ENCODE data around the gene TSNAXIP1.

TSNAXIP1 gene, protein sequence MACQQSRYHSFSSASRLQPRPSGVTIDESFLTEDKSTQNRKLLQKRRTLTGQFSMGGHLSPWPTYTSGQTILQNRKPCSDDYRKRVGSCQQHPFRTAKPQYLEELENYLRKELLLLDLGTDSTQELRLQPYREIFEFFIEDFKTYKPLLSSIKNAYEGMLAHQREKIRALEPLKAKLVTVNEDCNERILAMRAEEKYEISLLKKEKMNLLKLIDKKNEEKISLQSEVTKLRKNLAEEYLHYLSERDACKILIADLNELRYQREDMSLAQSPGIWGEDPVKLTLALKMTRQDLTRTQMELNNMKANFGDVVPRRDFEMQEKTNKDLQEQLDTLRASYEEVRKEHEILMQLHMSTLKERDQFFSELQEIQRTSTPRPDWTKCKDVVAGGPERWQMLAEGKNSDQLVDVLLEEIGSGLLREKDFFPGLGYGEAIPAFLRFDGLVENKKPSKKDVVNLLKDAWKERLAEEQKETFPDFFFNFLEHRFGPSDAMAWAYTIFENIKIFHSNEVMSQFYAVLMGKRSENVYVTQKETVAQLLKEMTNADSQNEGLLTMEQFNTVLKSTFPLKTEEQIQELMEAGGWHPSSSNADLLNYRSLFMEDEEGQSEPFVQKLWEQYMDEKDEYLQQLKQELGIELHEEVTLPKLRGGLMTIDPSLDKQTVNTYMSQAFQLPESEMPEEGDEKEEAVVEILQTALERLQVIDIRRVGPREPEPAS

DNA sequence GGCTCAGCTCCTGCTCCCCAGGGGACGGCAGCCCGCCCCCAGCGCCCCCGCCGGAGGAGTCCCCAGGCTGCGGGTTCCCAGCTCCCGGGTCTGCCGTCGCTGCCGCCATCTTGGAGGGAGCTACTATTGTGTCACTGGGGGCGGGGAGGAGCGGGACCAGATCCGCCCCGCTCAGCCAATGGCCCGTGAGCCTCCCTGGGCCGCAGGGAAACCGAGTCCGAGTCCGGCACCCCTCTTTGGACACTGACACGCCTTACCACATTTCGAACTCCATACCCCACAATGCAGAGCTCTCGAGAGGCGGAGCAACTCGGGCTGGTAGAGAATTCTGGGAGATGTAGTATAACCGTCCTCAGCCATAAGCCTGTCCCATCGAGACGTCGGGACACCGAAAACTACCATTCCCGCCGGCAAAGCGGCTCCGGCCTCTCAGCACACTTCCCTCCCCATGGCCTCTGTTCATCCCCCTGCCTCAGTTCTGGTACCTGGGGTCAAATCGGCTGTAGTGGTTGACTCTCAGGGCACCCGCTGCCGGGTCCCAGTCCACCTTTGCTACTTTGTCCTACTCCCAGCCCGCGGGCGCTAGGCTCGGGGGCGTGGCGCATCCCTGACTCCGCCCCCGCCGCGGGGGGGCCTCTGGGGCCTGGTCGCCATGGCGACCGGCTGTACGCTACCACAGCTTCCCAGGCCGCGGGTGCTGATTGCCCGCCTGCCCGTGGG is at the start of gene TSNAXIP1, which contains the start of gene RANBP10:
TSS of gene TSNAXIP1 (plus strand) at position 462 of the 720 bp plus-strand sequence. CDS start 261 bp downstream, outside the sequence.
TSS of gene RANBP10 (minus strand) at position 133 of the 720 bp plus-strand sequence. CDS start at position 109, 24 bp downstream.
- peak; percentile 98 for DNase-seq (ENCODE audit: low read depth)

DNA sequence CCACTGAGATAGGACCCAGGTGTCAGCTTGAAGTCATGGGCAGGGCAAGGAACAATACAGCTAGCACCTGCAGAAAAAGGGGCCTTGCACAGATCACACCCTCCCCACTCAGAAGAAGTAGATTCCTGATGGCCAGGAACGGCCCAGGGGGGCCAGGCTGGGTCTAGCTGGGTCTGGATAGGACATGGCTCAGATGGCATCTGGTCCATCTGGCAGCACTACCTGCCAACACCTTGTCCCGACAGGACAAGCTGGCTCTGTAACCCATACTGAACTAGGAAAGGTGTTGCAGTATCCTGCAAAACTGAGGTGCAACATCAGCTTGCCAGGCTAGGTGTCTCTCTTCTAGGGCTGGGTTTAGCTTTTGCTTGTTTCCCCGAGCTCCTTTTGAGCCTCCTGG is 48.7 kb upstream of the TSNAXIP1 start:
- DNase-seq (ENCODE audit: low read depth): no peak

DNA sequence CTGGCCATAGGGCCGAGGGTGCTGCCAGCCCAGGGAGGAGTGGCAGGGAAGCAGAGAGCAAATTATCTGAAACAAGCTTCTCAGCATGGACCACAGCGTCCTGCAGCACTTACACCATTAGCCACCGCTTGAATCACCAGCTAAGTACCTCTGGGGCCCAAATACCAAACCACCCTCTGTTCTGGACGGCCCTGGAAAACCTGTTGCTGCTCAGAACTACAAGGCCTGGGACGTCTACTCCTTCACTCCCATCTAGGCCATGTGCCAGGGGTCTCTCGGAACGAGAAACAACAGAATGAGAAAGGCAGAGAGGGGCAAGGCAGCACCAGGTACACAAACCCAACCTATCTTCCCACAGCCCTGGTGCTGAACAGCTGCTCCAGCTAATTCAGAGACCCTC is 47.7 kb upstream of the TSNAXIP1 start:
- DNase-seq (ENCODE audit: low read depth): no peak

DNA sequence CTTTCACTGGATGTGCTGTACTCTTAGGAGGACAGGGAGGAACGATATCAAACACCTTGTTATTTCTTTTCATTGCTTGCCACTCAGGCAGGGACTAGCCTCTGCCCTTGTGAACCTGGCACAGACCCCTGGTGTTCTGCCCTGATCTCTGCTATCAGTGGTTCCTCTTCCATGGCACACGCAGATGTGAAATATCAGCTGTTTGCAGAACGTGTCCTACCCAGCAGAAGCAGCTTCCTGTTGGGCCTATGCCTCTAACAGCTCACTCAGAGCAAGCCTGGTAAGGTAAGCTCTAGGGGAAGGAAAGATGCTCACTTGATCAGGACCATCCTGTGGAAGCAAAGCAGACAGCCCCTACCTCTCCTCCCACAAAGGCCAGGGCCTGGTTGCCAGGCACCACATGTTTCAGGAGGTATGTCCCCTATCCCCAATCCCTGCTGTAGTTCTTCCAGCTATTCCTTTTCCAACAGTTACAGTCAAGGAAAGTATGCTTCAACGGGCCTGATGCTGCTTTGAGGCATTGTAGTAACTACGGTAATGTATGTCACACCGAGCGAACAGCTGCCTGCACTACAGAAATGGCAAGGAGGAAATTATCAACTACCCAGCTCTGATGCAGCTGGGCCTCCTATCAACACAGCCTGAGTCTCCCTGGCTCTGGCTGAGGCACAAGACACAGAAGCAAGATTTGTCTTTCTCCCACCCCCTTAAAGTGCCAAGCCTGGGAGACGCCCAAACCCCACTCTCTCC is 46.3 kb upstream of the TSNAXIP1 start:
- DNase-seq (ENCODE audit: low read depth): no peak

DNA sequence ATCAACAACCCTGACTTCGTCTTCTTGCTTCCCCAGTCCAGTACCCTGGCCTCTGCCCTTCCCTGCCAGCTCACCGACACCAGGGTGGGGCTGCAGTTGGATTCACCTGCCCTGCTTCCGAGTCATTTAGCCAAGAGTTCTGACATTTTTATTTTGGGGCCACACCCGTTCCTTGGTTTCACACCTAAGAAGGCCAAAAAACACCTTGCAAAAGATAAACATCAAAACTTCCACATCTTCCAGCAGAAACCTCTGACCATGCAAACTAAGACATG is 45.8 kb upstream of the TSNAXIP1 start:
- DNase-seq (ENCODE audit: low read depth): no peak

DNA sequence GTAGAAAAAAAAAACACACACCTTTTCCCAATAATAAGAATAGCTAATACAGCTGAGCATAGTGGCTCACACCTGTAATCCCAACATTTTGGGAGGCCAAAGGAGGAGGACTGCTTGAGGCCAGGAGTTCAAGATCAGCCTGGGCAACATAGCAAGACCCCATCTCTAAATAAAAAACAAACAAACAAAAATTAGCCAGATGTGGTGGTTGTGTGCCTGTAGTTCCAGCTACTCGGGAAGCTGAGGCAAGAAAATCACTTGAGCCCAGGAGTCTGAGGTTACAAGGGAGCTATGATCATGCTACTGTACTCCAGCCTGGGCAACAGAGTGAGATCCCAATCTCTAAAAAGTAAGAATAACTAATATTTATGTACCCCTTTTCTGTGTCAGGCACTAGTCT is 44.8 kb upstream of the TSNAXIP1 start:
- no peak for DNase-seq (ENCODE audit: low read depth)

DNA sequence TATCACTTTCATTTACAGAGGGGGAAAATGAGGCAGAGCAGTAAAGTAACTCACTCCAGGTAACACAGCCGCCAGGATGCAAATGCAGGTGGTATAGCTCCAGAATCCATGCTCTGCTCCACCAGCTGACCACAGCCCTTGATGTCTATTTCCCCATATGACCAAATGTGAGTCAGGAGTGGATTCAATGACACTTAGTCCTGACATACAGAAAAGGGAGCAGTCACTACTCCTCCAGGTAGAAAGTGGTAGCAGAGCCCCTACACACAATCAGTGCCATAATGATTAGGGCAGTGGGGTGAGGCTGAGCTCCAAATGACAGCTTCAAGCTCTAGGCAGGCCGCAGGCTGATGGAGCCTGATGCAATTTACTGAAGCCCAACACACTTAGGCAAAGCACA is 44.3 kb upstream of the TSNAXIP1 start:
- DNase-seq (ENCODE audit: low read depth): no peak

DNA sequence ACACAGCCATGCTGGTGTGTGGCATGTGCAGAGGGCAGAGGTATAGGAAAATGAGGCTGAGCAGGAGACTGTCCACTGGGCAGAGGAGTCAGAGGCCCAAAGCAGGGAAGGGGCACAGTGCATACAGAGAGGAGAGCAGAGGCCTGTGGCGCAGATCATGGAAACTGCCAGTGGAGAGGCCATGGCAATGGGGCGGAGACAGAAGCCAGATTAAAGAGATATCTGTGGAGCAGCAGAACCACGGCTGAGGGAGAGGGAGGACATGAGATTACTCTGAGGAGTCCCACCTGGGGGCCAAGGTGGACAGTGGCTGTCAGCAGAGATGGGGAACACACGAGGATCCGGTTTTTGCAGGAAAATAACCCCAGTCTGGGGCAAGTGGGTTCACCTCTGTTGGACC is 43.6 kb upstream of the TSNAXIP1 start:
- DNase-seq (ENCODE audit: low read depth): no peak

DNA sequence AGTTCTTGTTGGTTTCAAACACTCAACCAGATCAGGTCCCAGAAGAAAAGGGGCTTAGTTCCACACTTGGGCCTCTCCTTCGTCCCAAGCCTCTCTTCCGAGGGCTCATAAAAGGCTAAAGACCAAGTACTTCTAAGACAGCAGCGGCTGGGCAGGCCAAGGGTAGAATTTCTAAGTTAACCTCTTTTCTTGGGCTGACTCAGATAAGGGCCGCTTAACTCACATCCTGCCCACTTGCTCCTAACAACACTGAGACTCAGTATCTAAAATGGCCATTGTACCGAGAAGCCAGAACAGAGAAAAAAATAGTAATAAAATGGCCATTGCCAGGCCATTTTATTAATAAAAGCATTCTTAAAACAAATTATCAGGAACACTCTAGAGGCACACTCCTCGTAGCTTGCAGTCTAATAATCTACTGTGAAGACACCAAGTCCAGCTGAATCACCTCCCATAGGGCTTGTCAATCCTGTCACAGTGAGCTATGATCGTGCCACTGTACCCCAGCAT is 42.5 kb upstream of the TSNAXIP1 start:
- no peak for DNase-seq (ENCODE audit: low read depth)

DNA sequence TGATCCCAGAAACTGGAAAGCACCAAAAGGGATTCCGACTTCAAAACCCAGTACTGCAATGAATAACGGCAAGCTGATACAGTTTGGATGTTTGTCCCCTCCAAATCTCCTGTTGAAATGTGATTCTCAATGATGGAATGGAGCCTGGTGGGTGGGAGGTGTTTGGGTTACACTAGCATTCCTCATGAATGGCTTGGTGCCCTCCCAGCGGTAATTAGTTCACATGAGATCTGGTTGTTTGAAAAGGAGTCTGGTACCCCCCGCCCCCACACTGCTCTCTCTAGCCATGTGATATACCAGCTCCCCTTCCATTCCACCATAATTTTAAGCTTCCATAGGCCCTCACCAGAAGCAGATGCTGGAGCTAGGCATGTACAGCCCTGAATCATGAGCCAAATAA is 40.4 kb upstream of the TSNAXIP1 start:
- no peak for DNase-seq (ENCODE audit: low read depth)

DNA sequence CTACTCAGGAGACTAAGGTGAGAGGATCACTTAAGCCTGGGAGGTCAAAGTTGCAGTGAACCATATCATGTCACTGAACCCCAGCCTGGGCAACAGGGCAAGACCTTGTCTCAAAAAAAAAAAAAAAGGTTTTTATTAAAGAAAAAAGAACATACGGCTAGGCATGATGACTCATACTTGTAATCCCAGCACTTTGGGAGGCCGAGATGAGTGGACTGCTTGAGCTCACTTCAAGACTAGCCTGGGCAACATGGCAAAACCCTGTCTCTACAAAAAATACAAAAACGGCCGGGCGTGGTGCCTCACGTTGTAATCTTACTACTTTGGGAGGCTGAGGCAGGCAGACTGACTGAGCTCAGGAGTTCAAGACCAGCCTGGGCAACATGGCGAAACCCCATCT is 38.7 kb upstream of the TSNAXIP1 start:
- DNase-seq (ENCODE audit: low read depth): peak; percentile 51

DNA sequence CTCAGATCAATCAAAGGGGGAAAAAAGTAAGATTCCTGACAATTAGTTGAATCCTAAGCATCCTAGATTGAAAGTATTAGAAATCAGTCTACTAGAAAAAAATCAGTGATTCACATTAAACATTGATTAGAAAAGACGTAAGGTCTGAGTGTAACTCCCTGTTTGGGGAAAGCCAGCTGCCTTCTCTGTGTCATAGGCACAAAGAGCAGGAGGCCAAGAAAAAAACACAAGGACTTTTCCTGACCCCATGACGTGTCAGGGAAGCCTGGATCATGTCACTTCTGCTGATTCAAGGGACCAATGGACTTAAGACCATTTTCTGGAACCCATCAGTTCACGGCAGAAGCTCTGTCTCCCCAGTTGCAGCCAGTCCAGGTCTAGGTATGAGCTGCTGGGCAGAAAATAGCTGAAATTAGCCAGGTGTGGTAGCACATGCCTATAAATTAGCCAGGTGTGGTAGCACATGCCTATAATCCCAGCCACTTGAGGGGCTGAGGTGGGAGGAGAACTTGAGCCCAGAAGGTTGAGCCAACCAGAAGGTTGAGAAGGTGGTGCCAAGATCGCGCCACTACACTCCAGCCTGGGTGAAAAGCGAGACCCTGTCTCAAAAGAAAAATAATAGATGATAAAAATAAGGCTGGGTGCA is 36.2 kb upstream of the TSNAXIP1 start:
- DNase-seq (ENCODE audit: low read depth): no peak

DNA sequence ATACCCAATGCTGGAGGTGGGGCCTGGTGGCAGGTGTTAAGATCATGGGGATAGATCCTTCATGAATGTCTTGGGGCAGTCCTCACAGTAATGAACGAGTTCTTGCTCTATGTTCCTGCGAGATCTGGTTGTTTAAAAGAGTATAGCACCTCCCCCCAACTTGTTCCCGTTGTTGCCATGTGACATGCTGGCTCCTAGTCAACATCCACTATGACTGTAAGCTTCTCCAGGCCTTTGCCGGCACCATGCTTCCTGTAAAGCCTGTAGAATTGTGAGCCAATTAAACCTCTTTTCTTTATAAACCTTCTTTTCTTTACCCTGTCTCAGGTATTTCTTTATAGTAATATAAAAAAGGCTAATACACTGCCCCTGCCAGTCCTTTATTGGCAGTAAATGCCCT is 33.6 kb upstream of the TSNAXIP1 start:
- no peak for DNase-seq (ENCODE audit: low read depth)

DNA sequence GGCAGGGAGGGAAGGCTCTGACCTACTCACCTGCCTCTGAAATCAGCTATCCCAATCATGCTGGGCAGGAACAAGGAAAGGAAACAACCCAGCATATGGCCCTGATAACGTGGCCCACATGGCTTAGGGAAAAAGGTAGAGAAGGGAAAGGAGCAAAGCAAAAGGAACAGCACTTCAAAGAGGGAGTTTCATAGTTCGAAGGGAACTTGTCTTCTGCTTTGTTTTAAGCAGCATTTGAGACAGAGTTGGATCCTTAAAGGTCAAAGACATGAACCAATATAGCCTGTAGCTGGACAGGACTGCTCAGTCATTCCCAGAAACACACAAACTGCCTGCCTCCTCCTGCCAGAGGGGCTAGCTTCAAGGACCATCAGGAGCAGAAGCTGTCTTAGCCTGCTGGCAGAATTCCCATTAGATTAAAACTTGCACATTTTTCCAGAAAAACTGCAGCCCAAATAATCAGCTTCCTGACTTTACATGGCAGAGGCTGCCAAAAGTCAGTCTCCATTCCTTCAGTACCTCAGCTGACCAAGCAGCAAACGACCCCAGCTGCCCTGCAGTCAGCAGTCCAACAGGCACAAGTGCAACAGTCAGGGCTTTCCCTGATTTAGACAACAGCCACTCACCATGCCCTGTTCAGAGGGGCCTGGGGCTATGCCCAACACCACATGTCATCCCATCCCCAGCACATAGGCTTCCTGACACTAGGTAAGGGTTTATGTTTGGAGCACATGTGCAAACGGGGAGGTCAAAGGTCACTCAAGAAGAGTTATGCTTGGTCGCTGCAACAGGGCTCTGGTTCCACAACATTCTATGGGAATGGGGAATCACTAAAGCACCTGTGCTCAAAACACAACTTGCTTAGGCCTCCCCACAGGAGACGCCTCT is 32.9 kb upstream of the TSNAXIP1 start:
- no peak for DNase-seq (ENCODE audit: low read depth)

DNA sequence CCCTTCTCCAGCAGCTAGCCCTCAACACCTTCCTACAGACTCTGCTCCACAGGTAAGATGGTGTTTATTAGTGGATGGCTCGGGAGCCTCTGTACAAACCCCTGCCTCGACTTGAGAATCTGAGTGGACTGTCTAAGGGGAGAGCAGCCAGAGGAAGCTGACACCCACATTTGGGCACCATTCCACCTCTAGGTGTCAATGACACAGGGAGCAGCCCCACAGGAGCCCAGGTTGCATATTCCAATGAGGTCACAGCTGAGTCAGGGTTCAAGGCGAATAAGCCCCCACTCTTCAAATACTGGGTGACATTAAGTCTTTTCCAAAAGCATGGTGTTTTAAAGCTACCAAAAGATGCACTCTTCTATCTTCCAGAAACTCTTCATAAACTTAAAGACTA is 32.2 kb upstream of the TSNAXIP1 start:
- DNase-seq (ENCODE audit: low read depth): no peak

DNA sequence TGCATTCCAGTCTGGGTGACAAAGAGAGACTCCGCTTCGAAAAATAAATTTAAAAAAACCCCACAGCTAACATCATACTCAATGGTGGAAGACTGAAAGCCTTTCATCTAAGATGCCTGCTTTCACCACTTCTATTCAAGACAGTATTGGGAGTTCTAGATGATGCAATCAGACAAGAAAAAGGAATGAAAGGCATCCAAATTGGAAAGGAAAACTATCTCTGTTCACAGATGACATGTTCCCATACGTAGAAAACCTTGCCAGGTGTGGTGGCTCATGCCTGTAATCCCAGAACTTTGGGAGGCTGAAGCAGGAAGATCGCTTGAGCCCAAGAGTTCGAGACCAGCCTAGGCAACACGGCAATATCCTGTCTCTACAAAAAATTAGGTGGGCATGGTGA is 31.4 kb upstream of the TSNAXIP1 start:
- DNase-seq (ENCODE audit: low read depth): no peak

DNA sequence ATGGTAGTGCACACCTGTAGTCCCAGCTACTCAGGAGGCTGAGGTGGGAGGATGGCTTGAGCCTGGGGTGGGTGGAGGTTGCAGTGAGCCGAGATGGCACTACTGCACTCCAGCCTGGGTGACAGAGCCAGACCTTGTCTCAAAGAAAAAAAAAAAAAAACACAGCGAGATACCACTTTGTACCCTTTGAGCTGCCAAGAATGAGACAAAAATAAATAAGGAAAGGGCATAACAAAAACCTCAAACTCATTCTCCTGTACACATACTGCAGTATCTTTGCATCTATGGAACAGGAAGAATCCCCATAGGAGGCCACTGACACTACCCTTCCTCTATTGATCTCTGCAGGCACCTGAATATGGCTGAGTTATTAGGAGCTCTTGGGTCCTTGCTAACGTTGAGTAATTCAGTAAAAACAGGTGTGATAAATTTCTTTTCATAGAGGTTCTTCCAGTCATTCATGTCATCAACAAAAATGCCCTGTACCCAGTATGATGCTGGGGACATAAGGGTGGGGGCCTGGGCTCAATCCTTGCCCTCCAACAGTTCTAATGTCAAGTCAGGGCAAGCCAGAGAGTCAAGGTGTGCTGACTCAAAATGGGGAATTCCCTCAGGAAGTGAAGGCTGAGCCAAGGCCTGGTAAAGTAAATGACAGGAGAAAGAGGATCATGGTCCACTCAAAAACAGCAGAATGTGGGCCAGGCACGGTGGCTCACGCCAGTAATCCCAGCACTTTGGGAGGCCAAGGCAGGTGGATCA is 27.3 kb upstream of the TSNAXIP1 start:
- DNase-seq (ENCODE audit: low read depth): no peak

DNA sequence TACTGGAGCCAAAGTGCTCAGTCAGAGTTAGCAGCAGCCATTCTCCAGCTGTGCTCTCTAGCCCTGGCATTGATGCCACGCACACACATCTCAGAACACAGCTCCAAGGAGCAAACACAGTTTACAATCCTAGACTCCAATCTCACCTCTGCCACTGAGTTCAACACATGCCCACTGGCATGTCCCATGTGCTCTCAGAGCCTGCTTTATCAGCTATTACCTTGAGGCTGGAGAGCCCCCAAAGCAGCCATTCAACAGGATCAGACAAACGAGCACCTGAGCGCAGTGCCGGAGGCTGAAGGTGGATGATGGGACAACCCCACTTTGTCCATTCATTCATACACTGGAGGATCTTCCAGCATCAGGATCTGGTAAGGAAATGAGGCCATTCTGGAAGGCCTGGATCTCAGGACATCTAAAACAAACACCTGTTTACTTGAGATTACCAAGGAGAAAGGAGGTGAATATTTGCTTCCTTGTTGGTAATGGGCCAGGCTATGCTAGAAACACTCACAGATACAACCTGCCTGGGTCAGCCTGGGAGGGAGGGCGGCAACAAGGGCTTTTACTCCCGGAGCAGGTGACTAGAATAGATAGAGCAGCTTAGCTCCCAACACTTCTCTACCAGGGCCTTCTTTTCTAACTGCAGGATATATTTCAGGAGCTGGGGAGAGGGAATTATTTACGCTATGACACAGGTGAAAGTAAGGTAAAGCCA is 25.7 kb upstream of the TSNAXIP1 start:
- no peak for DNase-seq (ENCODE audit: low read depth)

DNA sequence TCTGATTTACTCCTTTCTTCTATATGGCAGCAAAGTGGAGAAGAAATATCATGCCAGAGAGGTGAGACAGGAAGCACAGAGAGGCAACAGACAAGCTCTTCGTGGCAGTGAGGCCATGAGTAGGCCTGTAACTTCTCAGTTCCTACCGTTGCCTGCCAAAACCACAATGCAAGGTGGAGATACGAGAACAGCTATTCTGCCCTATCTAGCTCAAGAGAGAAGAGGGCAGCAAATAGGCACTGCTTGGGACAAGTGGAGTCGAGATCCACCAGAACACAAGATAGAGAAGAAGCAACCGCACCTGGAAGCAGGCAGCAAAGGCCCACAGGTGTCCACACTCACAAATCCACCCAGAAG is 25.1 kb upstream of the TSNAXIP1 start:
- no peak for DNase-seq (ENCODE audit: low read depth)

All from HS-5 (cell line).